ENCODE measurements around the gene PTGDR2. TPM values are rescaled to one million over a fixed set of nuclear protein-coding genes. Genes with fewer than 3 reads are reported as not detected.

Gene PTGDR2
- total RNA-seq, 1 donor from 2014 or later, result 0.86 TPM

GRCh38 chr11:60810151-60810550 lies 45.6 kb downstream of the PTGDR2 start:
- peaks cover 10% of the 10 kb centered on the region for H3K4me1 ChIP-seq
- no peak overlapping the region for H3K27ac ChIP-seq
- H3K27me3 ChIP-seq (ENCODE audit: low read depth), result no peaks in the 10 kb centered on the region
- no peaks in the 10 kb centered on the region for H3K9me3 ChIP-seq
- H3K36me3 ChIP-seq, result no peaks in the 10 kb centered on the region
- no peak for TF ChIP-seq CTCF (IDR thresholded peaks at IDR 0.05)
- no peak overlapping the region for H3K4me3 ChIP-seq
- DNase-seq, result no peak
- intact Hi-C loops (cut with DNase I), result no loop called here
- peak in 1 of 2 donors; percentile 13 for ATAC-seq

GRCh38 chr11:60809691-60810090 lies 46.1 kb downstream of the PTGDR2 start:
- Histone ChIP-seq H3K4me3 (no peak overlapping the region), H3K27ac (no peak overlapping the region), H3K4me1 (peaks cover 10% of the 10 kb centered on the region), H3K27me3 (ENCODE audit: low read depth) (no peaks in the 10 kb centered on the region), H3K9me3 (no peaks in the 10 kb centered on the region), H3K36me3 (no peaks in the 10 kb centered on the region)
- TF ChIP-seq CTCF (IDR thresholded peaks at IDR 0.05), result no peak
- intact Hi-C loops (cut with DNase I), result no loop called here
- no peak for ATAC-seq
- no peak for DNase-seq

- peak in 1 of 2 donors; percentile 9 for ATAC-seq
- no peak for TF ChIP-seq CTCF (IDR thresholded peaks at IDR 0.05)
- intact Hi-C loops (cut with DNase I), result no loop called here
These were observed 46.5 kb downstream of the PTGDR2 start for GRCh38 chr11:60809249-60809648.

GRCh38 chr11:60803273-60803936 lies 52.3 kb downstream of the PTGDR2 start:
- ATAC-seq, result no peak
- no peak for TF ChIP-seq CTCF (IDR thresholded peaks at IDR 0.05)

More at GRCh38 chr11:60809249-60809648, 46.5 kb downstream of the PTGDR2 start:
- H3K27me3 ChIP-seq (ENCODE audit: low read depth), result no peaks in the 10 kb centered on the region
- H3K9me3 ChIP-seq, result no peaks in the 10 kb centered on the region
- no peak overlapping the region for H3K27ac ChIP-seq
- no peaks in the 10 kb centered on the region for H3K36me3 ChIP-seq
- no peak overlapping the region for H3K4me3 ChIP-seq
- H3K4me1 ChIP-seq, result peaks cover 10% of the 10 kb centered on the region
- no peak for DNase-seq

GRCh38 chr11:60801194-60801593 lies 54.6 kb downstream of the PTGDR2 start:
- DNase-seq, result no peak
- ATAC-seq, result no peak

More at GRCh38 chr11:60803273-60803936, 52.3 kb downstream of the PTGDR2 start:
- no peaks in the 10 kb centered on the region for H3K4me1 ChIP-seq
- no peak overlapping the region for H3K27ac ChIP-seq
- no peaks in the 10 kb centered on the region for H3K9me3 ChIP-seq
- intact Hi-C loops (cut with DNase I), result no loop called here
- no peak for DNase-seq
- H3K36me3 ChIP-seq, result no peaks in the 10 kb centered on the region
- no peak overlapping the region for H3K4me3 ChIP-seq
- H3K27me3 ChIP-seq (ENCODE audit: low read depth), result peaks cover 4% of the 10 kb centered on the region

More at GRCh38 chr11:60801194-60801593, 54.6 kb downstream of the PTGDR2 start:
- no peak overlapping the region for H3K4me3 ChIP-seq
- H3K27ac ChIP-seq, result no peak overlapping the region
- no peaks in the 10 kb centered on the region for H3K36me3 ChIP-seq
- no peaks in the 10 kb centered on the region for H3K9me3 ChIP-seq
- peaks cover 4% of the 10 kb centered on the region for H3K27me3 ChIP-seq (ENCODE audit: low read depth)
- no peaks in the 10 kb centered on the region for H3K4me1 ChIP-seq
- TF ChIP-seq CTCF (IDR thresholded peaks at IDR 0.05), result no peak
- intact Hi-C loops (cut with DNase I), result no loop called here

Other genes starting within 250 kb of the PTGDR2 start
- 33.5 TPM for gene MS4A8, start 156.3 kb downstream of the PTGDR2 start, total RNA-seq
- not detected for gene MS4A18, start 131.2 kb downstream of the PTGDR2 start, total RNA-seq
- gene MS4A15, start 99.1 kb downstream of the PTGDR2 start, total RNA-seq, result 113 TPM
- not detected for gene MS4A10, start 70.6 kb downstream of the PTGDR2 start, total RNA-seq
- gene CCDC86, start 13.8 kb downstream of the PTGDR2 start, total RNA-seq, result 12.6 TPM
- gene ZP1, start 11.6 kb upstream of the PTGDR2 start, total RNA-seq, result not detected
- 58.1 TPM for gene PRPF19, start 50.6 kb upstream of the PTGDR2 start, total RNA-seq
- gene TMEM109, start 58.2 kb upstream of the PTGDR2 start, total RNA-seq, result 142 TPM
- gene TMEM132A, start 68.5 kb upstream of the PTGDR2 start, total RNA-seq, result 13.9 TPM
- gene SLC15A3, start 96.2 kb upstream of the PTGDR2 start, total RNA-seq, result 199 TPM
- gene CD6, start 115.7 kb upstream of the PTGDR2 start, total RNA-seq, result 6.1 TPM
- 3.5 TPM for gene CD5, start 246.5 kb upstream of the PTGDR2 start, total RNA-seq